CD4-positive, alpha-beta T cell treated with Interleukin-21 for 1 hour (primary cell): ENCODE data around the gene RAB10.
"Not testable (repeated sequence)": the region's sequence is repeated elsewhere in the genome, so short reads cannot be mapped to it uniquely, and the experiment has no call there.

Source experiments
- DNase-seq: peaks from one replicate; pipeline ENCODE4 v3.0.0-alpha.2; 2020

RAB10 gene

GRCh38 chr2:26164641-26165211 is 130.8 kb downstream of the RAB10 start:
- DNase-seq: no peak

GRCh38 chr2:26165403-26165802 is 131.5 kb downstream of the RAB10 start:
- DNase-seq: no peak

- not testable (repeated sequence) for DNase-seq
Measured at GRCh38 chr2:26166541-26166940, 132.7 kb downstream of the RAB10 start.

- DNase-seq: no peak
Measured at GRCh38 chr2:26168785-26169184, 134.9 kb downstream of the RAB10 start.

GRCh38 chr2:26169226-26169625 is 135.3 kb downstream of the RAB10 start:
- DNase-seq: no peak

GRCh38 chr2:26169681-26170414 is 136.0 kb downstream of the RAB10 start:
- no peak for DNase-seq

GRCh38 chr2:26170795-26171194 is 136.9 kb downstream of the RAB10 start:
- DNase-seq: no peak

GRCh38 chr2:26172189-26172870 is 138.4 kb downstream of the RAB10 start:
- DNase-seq: no peak

- DNase-seq: no peak
Measured at GRCh38 chr2:26172871-26173775, 139.2 kb downstream of the RAB10 start, which contains the start of gene GAREM2. GAREM2 (plus strand) TSS chr2:26173088; CDS start chr2:26173221, 133 bp downstream.

GRCh38 chr2:26173776-26174482 is 140.0 kb downstream of the RAB10 start:
- no peak for DNase-seq

- no peak for DNase-seq
Measured at GRCh38 chr2:26174691-26175465, 141.0 kb downstream of the RAB10 start.

GRCh38 chr2:26175466-26176278 is 141.8 kb downstream of the RAB10 start:
- DNase-seq: no peak

GRCh38 chr2:26176279-26176615 is 142.4 kb downstream of the RAB10 start:
- no peak for DNase-seq

GRCh38 chr2:26177122-26177521 is 143.2 kb downstream of the RAB10 start:
- DNase-seq: no peak

GRCh38 chr2:26178246-26178645 is 144.4 kb downstream of the RAB10 start:
- no peak for DNase-seq

GRCh38 chr2:26178746-26179436 is 145.0 kb downstream of the RAB10 start:
- DNase-seq: no peak

GRCh38 chr2:26179446-26179913 is 145.6 kb downstream of the RAB10 start:
- no peak for DNase-seq

- DNase-seq: no peak
Measured at GRCh38 chr2:26182441-26182840, 148.6 kb downstream of the RAB10 start.

- DNase-seq: no peak
Measured at GRCh38 chr2:26182887-26183630, 149.2 kb downstream of the RAB10 start.
